ENCODE measurements around the gene TGIF1.

TGIF1 gene

DNA sequence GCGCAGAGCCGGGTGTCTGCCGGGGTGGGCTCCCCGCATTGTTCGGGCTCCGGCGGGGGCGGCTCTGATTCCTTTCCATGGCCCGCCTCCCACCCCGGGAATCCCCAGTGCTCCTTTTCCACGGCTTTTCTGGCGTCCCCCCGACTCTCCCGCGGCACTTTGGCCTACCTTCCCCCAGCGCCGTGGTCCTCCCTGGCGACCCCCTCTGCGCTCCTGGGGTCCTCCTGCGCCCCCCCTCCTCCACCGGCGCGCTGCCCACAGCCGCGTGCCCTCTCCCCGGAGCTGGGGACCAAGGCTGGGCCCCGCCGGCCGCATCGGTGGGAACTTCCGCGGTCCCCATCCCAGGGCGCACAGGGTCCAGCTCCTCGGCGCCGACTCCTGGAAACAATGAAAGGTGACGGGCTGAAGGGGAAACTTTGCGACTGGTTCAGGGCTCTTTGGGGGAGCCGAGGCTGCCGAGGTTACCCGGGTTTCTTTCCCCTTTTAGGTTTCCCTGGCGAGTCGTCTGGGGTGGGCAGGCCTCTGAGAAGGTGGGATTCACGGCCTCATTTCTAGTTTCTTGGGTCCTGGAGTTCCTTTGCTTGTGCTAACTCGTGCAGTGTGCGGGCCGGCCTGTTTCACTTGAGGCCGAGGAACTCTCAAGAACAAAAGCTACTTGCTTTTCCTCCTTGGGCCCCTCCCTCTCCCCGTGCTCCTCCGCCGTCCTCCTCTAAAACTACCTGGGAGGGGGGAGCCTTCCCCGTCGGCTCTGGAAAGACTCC lies 2.2 kb downstream of the TGIF1 start:
- peak overlapping the region; percentile 87 for H3K4me3 ChIP-seq (ENCODE audit: low read length)
- TF ChIP-seq, protein P1, sequence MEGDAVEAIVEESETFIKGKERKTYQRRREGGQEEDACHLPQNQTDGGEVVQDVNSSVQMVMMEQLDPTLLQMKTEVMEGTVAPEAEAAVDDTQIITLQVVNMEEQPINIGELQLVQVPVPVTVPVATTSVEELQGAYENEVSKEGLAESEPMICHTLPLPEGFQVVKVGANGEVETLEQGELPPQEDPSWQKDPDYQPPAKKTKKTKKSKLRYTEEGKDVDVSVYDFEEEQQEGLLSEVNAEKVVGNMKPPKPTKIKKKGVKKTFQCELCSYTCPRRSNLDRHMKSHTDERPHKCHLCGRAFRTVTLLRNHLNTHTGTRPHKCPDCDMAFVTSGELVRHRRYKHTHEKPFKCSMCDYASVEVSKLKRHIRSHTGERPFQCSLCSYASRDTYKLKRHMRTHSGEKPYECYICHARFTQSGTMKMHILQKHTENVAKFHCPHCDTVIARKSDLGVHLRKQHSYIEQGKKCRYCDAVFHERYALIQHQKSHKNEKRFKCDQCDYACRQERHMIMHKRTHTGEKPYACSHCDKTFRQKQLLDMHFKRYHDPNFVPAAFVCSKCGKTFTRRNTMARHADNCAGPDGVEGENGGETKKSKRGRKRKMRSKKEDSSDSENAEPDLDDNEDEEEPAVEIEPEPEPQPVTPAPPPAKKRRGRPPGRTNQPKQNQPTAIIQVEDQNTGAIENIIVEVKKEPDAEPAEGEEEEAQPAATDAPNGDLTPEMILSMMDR (IDR thresholded peaks at IDR 0.05; ENCODE audit: insufficient read depth, low read depth, low read length, missing control alignments), result no peak
- DNase-seq (ENCODE audit: low read depth), result peak; percentile 79

DNA sequence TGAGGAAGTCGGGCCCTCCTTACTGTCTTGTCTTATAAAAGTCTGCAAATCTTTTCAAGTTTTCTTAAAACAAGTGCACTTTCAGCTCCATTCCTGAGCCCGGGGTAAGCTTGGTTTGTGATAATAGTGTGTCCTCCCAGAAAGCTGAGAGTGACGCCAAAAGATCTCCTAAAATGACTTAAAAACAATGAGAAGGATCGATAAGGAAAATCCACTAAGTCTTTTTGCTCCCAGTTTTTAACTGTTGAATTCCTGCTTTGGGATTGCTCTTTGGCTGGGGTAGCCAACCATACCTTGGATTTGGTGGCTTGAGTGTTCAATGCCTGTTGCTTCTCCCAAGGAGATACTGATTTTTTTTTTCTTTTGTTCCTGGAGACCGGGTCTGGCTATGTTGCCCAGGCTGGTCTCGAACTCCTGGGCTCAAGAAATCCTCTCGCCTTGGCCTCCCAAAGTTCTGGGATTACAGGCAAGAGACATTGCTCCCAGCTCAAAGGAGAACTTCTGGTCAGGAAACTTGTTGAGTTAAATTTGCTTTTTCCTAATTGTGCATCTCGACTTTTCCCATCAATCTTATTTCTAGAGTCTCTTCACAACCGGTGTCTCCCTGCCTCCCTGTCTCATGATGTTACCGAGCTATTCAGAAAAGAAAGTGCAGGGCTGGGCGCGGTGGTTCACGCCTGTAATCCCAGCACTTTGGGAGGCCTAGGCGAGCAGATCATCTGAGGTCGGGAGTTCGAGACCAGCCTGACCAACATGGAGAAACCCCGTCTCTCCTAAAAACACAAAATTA lies 3.0 kb downstream of the TGIF1 start:
- TF ChIP-seq, protein P1 (IDR thresholded peaks at IDR 0.05; ENCODE audit: insufficient read depth, low read depth, low read length, missing control alignments), result no peak
- H3K4me3 ChIP-seq (ENCODE audit: low read length), result peak overlapping the region; percentile 87
- peak; percentile 57 for DNase-seq (ENCODE audit: low read depth)

DNA sequence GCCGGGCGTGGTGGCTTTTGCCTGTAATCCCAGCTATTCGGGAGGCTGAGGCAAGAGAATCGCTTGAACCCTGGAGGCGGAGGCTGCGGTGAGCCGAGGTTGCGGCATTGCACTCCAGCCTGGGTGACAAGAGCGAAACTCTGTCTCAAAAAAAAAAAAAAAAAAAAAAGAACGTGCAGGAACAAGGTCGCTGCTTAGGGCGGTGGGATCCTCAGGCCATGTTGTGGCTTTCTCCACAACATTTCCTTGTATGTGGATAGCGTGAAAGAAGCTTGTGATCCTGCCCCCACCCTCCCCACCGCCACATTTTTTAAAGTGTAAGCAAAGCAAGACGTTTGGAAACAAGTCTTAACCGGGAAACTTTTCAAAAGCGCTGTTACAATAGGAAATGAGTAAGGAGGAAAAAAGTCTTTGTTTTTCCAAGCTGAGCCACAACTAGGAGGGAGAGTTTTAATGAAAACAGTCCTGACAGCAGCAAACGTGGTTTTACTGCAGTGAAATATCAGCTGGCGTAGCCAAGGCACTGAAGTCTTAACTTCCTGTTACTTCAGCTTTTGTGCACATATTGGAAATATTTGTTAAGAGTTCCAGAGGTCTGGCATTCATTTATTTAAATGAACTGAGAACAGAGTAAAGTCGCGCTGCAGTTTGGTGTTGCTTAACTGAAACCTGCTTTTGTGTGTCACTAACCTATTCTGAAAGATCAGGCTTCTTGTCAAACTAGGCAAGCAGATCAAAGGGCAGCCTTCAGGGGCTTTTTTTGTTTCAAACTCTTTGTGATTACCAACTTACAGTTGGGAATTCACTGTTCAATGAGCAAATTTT lies 3.8 kb downstream of the TGIF1 start:
- TF ChIP-seq, protein P1 (IDR thresholded peaks at IDR 0.05; ENCODE audit: insufficient read depth, low read depth, low read length, missing control alignments), result no peak
- DNase-seq (ENCODE audit: low read depth), result peak; percentile 97
- H3K4me3 ChIP-seq (ENCODE audit: low read length), result peak overlapping the region; percentile 87

DNA sequence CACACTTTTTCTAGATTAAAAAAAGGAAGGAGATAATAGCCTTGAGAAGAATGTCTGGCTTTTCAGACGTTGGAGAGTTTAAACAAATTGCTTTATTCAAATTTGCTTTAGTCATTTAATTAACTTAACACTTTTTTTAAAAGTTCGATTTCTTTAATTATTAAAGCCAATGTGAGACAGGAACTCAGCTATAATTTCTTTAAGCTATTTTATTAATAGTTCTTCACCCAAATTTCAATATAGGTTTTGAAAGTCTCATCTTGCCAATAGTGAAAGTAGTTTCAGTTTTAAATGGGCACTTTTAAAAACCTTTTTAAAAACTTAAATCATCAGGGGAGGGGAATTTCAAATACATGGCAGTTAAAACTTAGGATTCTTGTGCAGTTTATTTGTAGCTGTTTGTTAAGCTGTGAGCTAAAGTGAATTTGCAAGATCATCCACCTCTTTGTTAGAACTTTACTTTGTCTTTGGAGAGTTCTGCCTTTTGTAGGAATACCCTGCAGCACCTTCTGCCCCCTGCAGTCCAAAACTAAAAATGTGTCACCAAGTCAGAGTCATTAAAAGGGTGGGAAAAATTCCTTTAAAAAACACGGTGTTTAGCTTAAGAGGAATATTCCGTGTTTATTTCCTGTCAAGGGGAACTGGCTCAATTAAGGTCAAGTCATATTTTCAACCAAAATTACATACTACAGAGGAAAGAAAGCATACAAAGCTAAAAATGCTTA lies 4.6 kb downstream of the TGIF1 start:
- TF ChIP-seq, protein P1 (IDR thresholded peaks at IDR 0.05; ENCODE audit: insufficient read depth, low read depth, low read length, missing control alignments), result peak; percentile 66
- peak; percentile 62 for DNase-seq (ENCODE audit: low read depth)

DNA sequence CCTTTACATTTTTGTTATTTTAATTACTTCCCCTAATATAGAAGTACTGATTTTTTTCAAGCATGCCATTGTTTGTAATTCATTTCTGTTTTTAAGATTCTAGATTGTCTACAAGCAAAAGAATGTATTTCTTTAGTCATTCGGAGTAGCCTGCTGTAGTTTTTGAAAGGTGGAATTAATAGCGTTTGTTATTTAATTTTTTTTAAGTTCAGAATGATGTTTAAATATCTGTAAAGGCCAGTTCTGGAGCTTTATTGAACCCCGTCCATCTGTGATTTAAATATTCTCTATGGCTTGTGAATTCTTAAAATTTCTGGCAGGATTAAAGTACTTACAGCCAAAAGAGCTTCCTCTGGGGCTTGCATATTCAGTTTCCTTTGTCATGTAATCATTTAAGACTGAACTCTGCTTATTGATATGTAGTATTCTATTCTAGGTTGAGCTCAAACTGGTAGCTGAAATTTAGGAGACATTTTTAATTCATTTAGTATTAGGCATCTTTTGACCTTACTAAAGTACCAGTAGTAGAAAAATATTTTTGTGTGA lies 5.2 kb downstream of the TGIF1 start:
- TF ChIP-seq, protein P1 (IDR thresholded peaks at IDR 0.05; ENCODE audit: insufficient read depth, low read depth, low read length, missing control alignments), result no peak
- H3K4me3 ChIP-seq (ENCODE audit: low read length), result no peak overlapping the region

More for the DNA sequence above, 4.6 kb downstream of the TGIF1 start:
- H3K4me3 ChIP-seq (ENCODE audit: low read length), result peak overlapping the region; percentile 87

More for the DNA sequence above, 5.2 kb downstream of the TGIF1 start:
- no peak for DNase-seq (ENCODE audit: low read depth)
